ENCODE results near the gene PKD2L2.
"Not testable (repeated sequence)": the region's sequence is repeated elsewhere in the genome, so short reads cannot be mapped to it uniquely, and the experiment has no call there.

The PKD2L2 gene

DNA sequence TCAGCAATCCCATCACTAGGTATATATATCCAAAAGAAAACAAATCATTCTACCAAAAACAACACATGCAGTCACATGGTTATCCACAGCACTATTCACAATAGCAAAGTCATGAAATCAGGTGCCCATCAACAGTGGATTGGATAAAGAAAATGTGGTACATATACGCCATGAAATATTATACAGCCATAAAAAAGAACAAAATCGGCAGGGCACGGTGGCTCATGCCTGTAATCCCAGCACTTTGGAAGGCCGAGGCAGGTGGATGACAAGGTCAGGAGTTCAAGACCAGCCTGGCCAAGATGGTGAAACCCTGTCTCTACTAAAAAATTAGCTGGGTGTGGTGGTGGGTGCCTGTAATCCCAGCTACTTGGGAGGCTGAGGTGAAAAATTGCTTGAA, 55.0 kb downstream of the PKD2L2 start:
- H3K36me3 ChIP-seq (ENCODE audit: control insufficient read depth in 2 of 2, insufficient read depth in 1 of 2, low read length in 2 of 2) = peaks cover 52 to 97% of the 10 kb centered on the region in 2 experiments
- H3K27ac ChIP-seq (ENCODE audit: extremely low read depth, low read depth, low read length); H3K4me1 ChIP-seq (ENCODE audit: control insufficient read depth, insufficient read depth, low read length); POLR2A ChIA-PET; H3K9me3 ChIP-seq (ENCODE audit: control insufficient read depth, insufficient read depth, low read depth, low read length); H3K4me3 ChIP-seq (ENCODE audit: low read depth, low read length): not testable (repeated sequence)
- CTCF ChIA-PET = interaction anchor here (0.6 to 0.8 kb wide), 2 partner anchors 36 kb away, joined by 3 read pairs; no protein-coding TSS in a partner anchor
- peak; percentile 98 for TF ChIP-seq ZNF146 (tag by site-specific recombination; IDR thresholded peaks at IDR 0.05)
- TF ChIP-seq, protein P1, sequence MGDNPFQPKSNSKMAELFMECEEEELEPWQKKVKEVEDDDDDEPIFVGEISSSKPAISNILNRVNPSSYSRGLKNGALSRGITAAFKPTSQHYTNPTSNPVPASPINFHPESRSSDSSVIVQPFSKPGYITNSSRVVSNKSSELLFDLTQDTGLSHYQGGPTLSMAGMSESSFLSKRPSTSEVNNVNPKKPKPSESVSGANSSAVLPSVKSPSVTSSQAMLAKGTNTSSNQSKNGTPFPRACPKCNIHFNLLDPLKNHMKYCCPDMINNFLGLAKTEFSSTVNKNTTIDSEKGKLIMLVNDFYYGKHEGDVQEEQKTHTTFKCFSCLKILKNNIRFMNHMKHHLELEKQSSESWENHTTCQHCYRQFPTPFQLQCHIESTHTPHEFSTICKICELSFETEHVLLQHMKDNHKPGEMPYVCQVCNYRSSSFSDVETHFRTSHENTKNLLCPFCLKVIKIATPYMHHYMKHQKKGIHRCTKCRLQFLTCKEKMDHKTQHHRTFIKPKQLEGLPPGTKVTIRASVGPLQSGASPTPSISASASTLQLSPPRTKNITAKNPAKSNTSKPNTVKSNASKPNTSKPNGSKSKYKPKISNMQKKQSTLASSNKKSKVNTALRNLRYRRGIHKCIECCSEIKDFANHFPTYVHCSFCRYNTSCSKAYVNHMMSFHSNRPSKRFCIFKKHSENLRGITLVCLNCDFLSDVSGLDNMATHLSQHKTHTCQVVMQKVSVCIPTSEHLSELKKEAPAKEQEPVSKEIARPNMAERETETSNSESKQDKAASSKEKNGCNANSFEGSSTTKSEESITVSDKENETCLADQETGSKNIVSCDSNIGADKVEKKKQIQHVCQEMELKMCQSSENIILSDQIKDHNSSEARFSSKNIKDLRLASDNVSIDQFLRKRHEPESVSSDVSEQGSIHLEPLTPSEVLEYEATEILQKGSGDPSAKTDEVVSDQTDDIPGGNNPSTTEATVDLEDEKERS (tag by site-specific recombination; IDR thresholded peaks at IDR 0.05) = peak; percentile 51; the same call in 1 of the 2 replicates
- TF ChIP-seq, protein P2, sequence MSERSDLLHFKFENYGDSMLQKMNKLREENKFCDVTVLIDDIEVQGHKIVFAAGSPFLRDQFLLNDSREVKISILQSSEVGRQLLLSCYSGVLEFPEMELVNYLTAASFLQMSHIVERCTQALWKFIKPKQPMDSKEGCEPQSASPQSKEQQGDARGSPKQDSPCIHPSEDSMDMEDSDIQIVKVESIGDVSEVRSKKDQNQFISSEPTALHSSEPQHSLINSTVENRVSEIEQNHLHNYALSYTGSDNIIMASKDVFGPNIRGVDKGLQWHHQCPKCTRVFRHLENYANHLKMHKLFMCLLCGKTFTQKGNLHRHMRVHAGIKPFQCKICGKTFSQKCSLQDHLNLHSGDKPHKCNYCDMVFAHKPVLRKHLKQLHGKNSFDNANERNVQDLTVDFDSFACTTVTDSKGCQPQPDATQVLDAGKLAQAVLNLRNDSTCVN (tag by site-specific recombination; optimal IDR thresholded peaks at IDR 0.05) = peak; percentile 9

DNA sequence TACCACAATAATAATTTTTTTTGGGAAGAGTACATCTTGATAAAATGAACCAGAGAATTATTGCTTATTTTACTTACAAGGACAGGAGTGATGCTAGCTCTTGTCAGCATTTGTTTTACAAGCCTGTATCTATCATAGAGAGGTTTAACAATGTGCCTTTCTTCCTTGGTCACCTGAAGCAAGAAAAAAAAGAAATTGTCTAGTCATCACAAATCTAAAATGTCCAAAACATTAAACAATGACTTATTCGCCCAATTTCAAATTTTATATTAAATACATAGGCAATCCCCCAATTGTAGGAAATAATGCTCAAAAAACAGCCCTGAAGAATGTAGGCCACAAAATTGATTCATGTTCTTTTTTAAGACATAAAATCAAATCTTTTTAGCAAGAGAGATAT, 56.6 kb downstream of the PKD2L2 start:
- H3K27ac ChIP-seq (ENCODE audit: extremely low read depth, low read depth, low read length) = no peak overlapping the region
- ChIA-PET POLR2A (no interaction called here), CTCF (interaction anchor here (0.6 kb wide), 1 partner anchor 91 kb away, joined by 4 read pairs; no protein-coding TSS in a partner anchor)
- no peak for TF ChIP-seq ZNF114 (tag by site-specific recombination; IDR thresholded peaks at IDR 0.05)
- no peak for TF ChIP-seq MYNN (tag by site-specific recombination; IDR thresholded peaks at IDR 0.05; ENCODE audit: borderline replicate concordance)
- no peak for TF ChIP-seq ZNF670 (tag by site-specific recombination; IDR thresholded peaks at IDR 0.05; ENCODE audit: low read depth)
- TF ChIP-seq BCL11A (tag by site-specific recombination; IDR thresholded peaks at IDR 0.05; ENCODE audit: low read depth) = no peak
- no peak for TF ChIP-seq ZNF10 (tag by site-specific recombination; IDR thresholded peaks at IDR 0.05)
- no peak for TF ChIP-seq ZNF596 (tag by site-specific recombination; IDR thresholded peaks at IDR 0.05)
- no peak for TF ChIP-seq ZNF248 (tag by site-specific recombination; IDR thresholded peaks at IDR 0.05)
- no peak for TF ChIP-seq ZNF843 (tag by site-specific recombination; IDR thresholded peaks at IDR 0.05)
- TF ChIP-seq, protein P3, sequence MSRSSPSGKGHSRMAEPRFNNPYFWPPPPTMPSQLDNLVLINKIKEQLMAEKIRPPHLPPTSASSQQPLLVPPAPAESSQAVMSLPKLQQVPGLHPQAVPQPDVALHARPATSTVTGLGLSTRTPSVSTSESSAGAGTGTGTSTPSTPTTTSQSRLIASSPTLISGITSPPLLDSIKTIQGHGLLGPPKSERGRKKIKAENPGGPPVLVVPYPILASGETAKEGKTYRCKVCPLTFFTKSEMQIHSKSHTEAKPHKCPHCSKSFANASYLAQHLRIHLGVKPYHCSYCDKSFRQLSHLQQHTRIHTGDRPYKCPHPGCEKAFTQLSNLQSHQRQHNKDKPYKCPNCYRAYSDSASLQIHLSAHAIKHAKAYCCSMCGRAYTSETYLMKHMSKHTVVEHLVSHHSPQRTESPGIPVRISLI (tag by site-specific recombination; IDR thresholded peaks at IDR 0.05) = no peak
- TF ChIP-seq ZNF501 (tag by site-specific recombination; IDR thresholded peaks at IDR 0.05) = no peak
- no peak for TF ChIP-seq ZNF366 (tag by site-specific recombination; conservative IDR thresholded peaks at IDR 0.05)
- TF ChIP-seq ZBTB48 (tag by site-specific recombination; IDR thresholded peaks at IDR 0.05) = no peak
- TF ChIP-seq ZNF664 (tag by site-specific recombination; IDR thresholded peaks at IDR 0.05) = no peak
- TF ChIP-seq OSR2 (tag by site-specific recombination; IDR thresholded peaks at IDR 0.05) = no peak
- TF ChIP-seq SETDB1 (IDR thresholded peaks at IDR 0.05; ENCODE audit: insufficient read length, low read length) = no peak
- no peaks in the 10 kb centered on the region for H3K9me3 ChIP-seq (ENCODE audit: control insufficient read depth, insufficient read depth, low read depth, low read length)
- peaks cover 47 to 97% of the 10 kb centered on the region in 2 experiments for H3K36me3 ChIP-seq (ENCODE audit: control insufficient read depth in 2 of 2, insufficient read depth in 1 of 2, low read length in 2 of 2)
- H3K4me3 ChIP-seq (ENCODE audit: low read depth, low read length) = no peak overlapping the region
- H3K4me1 ChIP-seq (ENCODE audit: control insufficient read depth, insufficient read depth, low read length) = no peaks in the 10 kb centered on the region
